OCI-LY7 (cell line): ENCODE measurements around the gene NR2F2. TPM values are rescaled to one million over a fixed set of nuclear protein-coding genes. Genes with fewer than 3 reads are reported as not detected.

ENCODE experiments used
- BruUV-seq: library from RNA; stranded (reverse); fragments of 400-500 nt; replicated peaks from 2 replicates; lab custom pipeline; 2021; lab: Mats Ljungman, UMichigan
- CTCF ChIA-PET: fragments of 300-600 bp; sonication (Branson Sonifier 250); formaldehyde crosslinking; loops from one replicate; lab custom pipeline; 2022; ENCODE audit warnings: antibody characterized with exemption; ENCODE audit not compliant: unreplicated experiment; lab: Charles Lee
- POLR2A ChIA-PET: fragments of 300-600 bp; sonication (Branson Sonifier 250); formaldehyde crosslinking; loops from one replicate; lab custom pipeline; 2022; ENCODE audit warnings: antibody characterized with exemption; lab: Charles Lee
- DNase-seq: peaks from one replicate; pipeline ENCODE4 v3.0.0-alpha.2; 2015; ENCODE audit warnings: low spot score
- H2AFZ ChIP-seq: fragments of 200-600 bp; sonication (generic), shearing (Covaris generic); 2 replicates; pipeline ENCODE4 v1.6.1; 2014; ENCODE audit warnings: mild to moderate bottlenecking, antibody characterized with exemption, low read length, moderate library complexity
- H3K27ac ChIP-seq: fragments of 200-600 bp; sonication (generic); 2 replicates; pipeline ENCODE4 v1.5.1; 2014; ENCODE audit warnings: mixed run types, low read depth, mild to moderate bottlenecking, moderate library complexity, low read length, inconsistent platforms; ENCODE audit not compliant: poor library complexity, severe bottlenecking
- H3K36me3 ChIP-seq: fragments of 200-600 bp; sonication (generic); 2 replicates; pipeline ENCODE4 v1.6.1; 2014; ENCODE audit warnings: mild to moderate bottlenecking, antibody characterized with exemption, low read length, moderate library complexity, mixed read lengths; ENCODE audit not compliant: insufficient read depth
- H3K4me1 ChIP-seq: fragments of 200-600 bp; sonication (generic); 2 replicates; pipeline ENCODE4 v1.5.1; 2014; ENCODE audit warnings: mild to moderate bottlenecking, low read length; ENCODE audit not compliant: insufficient read depth, poor library complexity, severe bottlenecking
- H3K4me2 ChIP-seq: fragments of 200-600 bp; sonication (generic); 2 replicates; pipeline ENCODE4 v1.6.1; 2014; ENCODE audit warnings: mild to moderate bottlenecking, low read length
- H3K4me3 ChIP-seq: fragments of 200-600 bp; sonication (generic); 2 replicates; pipeline ENCODE4 v1.5.1; 2014; ENCODE audit warnings: mild to moderate bottlenecking, low read depth, low read length; ENCODE audit not compliant: poor library complexity, severe bottlenecking
- H3K79me2 ChIP-seq: fragments of 200-600 bp; sonication (generic); 2 replicates; pipeline ENCODE4 v1.6.1; 2016; ENCODE audit warnings: low read depth, mild to moderate bottlenecking, low read length, moderate library complexity, mixed read lengths; ENCODE audit not compliant: insufficient read depth
- H3K9me2 ChIP-seq: fragments of 200-600 bp; sonication (generic); 2 replicates; pipeline ENCODE4 v1.6.1; 2016; ENCODE audit warnings: mild to moderate bottlenecking, low read length, mixed read lengths; ENCODE audit not compliant: insufficient read depth
- H3K9me3 ChIP-seq: fragments of 200-600 bp; sonication (generic); 2 replicates; pipeline ENCODE4 v1.6.1; 2014; ENCODE audit warnings: mild to moderate bottlenecking, mixed run types, low read length, mixed read lengths
- H4K20me1 ChIP-seq: fragments of 200-600 bp; sonication (generic); 2 replicates; pipeline ENCODE4 v1.6.1; 2014; ENCODE audit warnings: mild to moderate bottlenecking, antibody characterized with exemption, low read length, moderate library complexity, mixed read lengths; ENCODE audit not compliant: insufficient read depth
- CTCF ChIP-seq: fragments of 200-600 bp; sonication (generic); conservative IDR thresholded peaks from 2 replicates; pipeline ENCODE4 v1.5.1; 2014; ENCODE audit warnings: mild to moderate bottlenecking, antibody characterized with exemption, low read length, moderate library complexity, mixed read lengths
- EZH2phosphoT487 ChIP-seq: fragments of 200-600 bp; sonication (generic); IDR thresholded peaks from 2 replicates; pipeline ENCODE4 v1.6.1; 2018; ENCODE audit warnings: low read depth, borderline replicate concordance, mild to moderate bottlenecking, mixed run types, antibody characterized with exemption, low read length, moderate library complexity, mixed read lengths
- intact Hi-C: fragments of 100-400 bp; cut with micrococcal nuclease; formaldehyde crosslinking; loops from one replicate; pipeline ENCODE4 v1.10.0; 2022; ENCODE audit not compliant: unreplicated experiment
- total RNA-seq, 2 experiments: library from RNA; depleted of rRNA in 1 of 2; stranded (reverse); fragments of >200 nt in 1 of 2; shearing (Covaris generic) in 1 of 2; gene quantifications; 2 replicates each; pipeline ENCODE4 v1.2.3, GENCODE V29; 2014 to 2022

Gene NR2F2
- total RNA-seq, 2 experiments from 2014 or later: not detected

GRCh38 chr15:96316953-96317629 lies 13.4 kb upstream of the NR2F2 start:
- DNase-seq: no peak
- TF ChIP-seq EZH2phosphoT487: no peak
- no peak for TF ChIP-seq CTCF
- BruUV-seq: no TSS peak
- intact Hi-C loops: no loop called here
- no peaks in the 10 kb centered on the region for H3K4me1 ChIP-seq
- no peaks in the 10 kb centered on the region for H4K20me1 ChIP-seq
- no peak overlapping the region for H3K4me2 ChIP-seq
- H3K79me2 ChIP-seq: no peaks in the 10 kb centered on the region
- ChIA-PET CTCF (no interaction called here), POLR2A (no interaction called here)
- no peak overlapping the region for H3K27ac ChIP-seq
- no peak overlapping the region for H3K4me3 ChIP-seq
- no peaks in the 10 kb centered on the region for H3K9me3 ChIP-seq
- no peak overlapping the region for H2AFZ ChIP-seq
- H3K36me3 ChIP-seq: no peaks in the 10 kb centered on the region
- H3K9me2 ChIP-seq: no peaks in the 10 kb centered on the region

GRCh38 chr15:96320107-96320506 lies 10.4 kb upstream of the NR2F2 start:
- no peak for TF ChIP-seq EZH2phosphoT487
- no peak for TF ChIP-seq CTCF
- no TSS peak for BruUV-seq
- intact Hi-C loops: no loop called here
- no peaks in the 10 kb centered on the region for H3K36me3 ChIP-seq
- no peaks in the 10 kb centered on the region for H4K20me1 ChIP-seq
- H3K4me3 ChIP-seq: no peak overlapping the region
- H3K4me1 ChIP-seq: no peaks in the 10 kb centered on the region
- POLR2A ChIA-PET: interaction anchor here (0.5 to 0.6 kb wide), 2 partner anchors 441 to 1120 kb away, joined by 3 to 4 read pairs; no protein-coding TSS in a partner anchor
- no peaks in the 10 kb centered on the region for H3K79me2 ChIP-seq
- H3K27ac ChIP-seq: no peak overlapping the region
- H2AFZ ChIP-seq: no peak overlapping the region
- no peak for DNase-seq
- H3K9me2 ChIP-seq: no peaks in the 10 kb centered on the region
- CTCF ChIA-PET: no interaction called here
- no peak overlapping the region for H3K4me2 ChIP-seq
- no peaks in the 10 kb centered on the region for H3K9me3 ChIP-seq
